Measurements from ENCODE around the gene DCBLD1.
A peak's percentile ranks its signal among the peaks of the same experiment; 100 is the strongest.
"Not testable (repeated sequence)": the region's sequence is repeated elsewhere in the genome, so short reads cannot be mapped to it uniquely, and the experiment has no call there.

The DCBLD1 gene

DNA sequence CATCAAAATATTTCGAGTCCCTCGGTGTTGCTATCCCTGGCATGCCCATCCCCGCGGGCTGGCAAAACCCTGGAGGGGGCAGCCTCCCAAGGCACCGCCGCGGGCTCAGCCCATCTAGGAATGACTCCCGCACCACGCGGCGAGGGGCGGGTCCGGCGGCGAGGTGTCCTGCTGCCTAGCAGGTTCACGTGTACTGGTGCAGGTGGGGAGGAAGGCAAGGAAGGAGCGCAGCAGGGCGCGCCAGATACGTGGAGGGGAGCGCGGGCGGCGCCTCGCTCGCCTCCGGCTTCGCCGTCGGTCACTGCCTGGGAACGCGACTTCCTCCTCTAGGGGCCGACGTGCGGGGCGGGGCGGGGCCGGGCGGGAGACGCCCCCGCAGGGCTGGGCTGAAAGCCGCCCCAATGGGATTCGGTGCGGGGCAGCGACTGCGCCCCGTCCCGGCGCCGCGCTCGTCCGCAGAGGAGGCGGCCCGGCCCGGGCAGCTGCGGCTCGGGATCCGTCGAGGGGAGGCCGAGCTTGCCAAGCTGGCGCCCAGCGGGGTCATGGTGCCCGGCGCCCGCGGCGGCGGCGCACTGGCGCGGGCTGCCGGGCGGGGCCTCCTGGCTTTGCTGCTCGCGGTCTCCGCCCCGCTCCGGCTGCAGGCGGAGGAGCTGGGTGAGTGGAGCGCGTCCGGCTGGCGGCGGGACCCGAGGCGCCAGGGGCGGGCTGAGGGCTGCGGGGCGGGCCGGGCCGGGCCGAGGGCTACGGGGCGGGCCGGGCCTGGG, at the start of gene DCBLD1:
DCBLD1 (plus strand) TSS at position 435 of the 764 bp plus-strand sequence; CDS start at position 543, 108 bp downstream.
- DNase-seq, result peak; percentile 59

DNA sequence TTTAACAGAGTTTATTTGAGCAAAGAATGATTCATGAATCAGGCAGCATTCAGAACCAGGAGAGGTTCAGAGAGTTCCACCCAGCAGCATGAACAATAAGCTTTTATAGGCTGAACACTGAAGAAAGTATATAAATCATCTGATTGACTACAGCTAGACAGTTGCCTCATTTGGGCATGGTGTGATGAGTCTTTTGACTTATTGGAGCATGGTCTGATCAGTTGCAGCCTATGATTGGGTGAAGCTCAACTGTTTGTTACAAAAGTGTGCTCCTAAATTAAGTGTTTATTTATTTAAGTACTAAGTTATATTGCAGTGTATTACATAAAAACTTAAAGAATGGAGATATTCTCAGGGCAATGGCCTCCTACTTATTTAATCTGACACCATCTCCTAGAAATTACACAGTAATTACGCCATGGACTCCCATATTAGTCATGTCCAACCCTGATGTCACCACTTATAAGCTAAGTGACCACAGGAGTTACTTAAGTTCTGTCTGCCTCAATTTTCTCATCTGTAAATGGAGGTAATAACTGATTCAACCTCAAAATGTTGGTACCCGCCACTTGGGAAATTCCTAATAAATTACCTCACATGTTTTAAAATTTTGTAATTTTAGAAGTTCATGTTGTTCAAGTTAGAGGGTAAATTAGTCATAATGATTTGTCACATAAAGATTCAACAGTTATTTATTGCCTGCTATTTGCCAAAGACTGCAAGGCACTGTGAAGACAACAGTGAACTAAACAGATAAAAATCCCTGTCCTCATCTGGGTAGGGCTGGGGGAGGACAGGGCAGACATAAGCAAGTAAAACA, 41.6 kb upstream of the DCBLD1 start:
- DNase-seq, result no peak

- no peak for DNase-seq
These were observed 40.6 kb upstream of the DCBLD1 start for GRCh38 chr6:117441824-117442264.

DNA sequence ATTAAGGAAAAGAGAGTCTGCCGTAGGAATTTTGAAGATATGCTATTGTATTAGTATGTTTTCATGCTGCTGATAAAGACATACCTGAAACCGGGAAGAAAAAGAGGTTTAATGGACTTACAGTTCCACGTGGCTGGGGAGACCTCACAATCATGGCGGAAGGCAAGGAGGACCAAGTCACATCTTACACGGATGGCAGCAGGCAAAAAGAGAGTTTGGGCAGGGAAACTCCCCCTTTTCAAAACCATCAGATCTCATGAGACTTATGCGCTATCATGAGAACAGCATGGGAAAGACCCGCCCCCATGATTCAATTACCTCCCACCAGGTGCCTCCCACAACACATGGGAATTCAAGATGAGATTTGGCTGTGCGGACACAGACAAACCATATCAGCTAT, 40.2 kb upstream of the DCBLD1 start:
- DNase-seq, result not testable (repeated sequence)

DNA sequence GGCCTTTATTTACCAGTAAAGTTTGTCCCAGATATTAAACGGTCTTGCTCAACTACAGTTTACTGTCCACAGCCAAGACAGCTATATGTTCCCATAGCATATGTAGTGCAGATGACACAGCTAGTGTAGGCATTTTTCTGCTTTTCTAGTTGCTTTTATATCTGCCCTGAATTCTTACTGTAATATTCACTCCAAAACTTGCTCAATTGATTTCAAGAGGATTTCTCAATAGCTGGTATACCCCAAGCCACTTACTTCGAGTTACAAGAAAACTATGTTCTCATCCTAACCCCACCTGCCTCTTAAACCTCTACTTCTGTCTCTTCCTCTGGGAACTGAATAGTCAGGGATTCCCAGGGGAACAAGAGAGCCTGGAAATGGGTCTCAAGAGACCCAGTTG, 37.9 kb upstream of the DCBLD1 start:
- DNase-seq, result no peak

GRCh38 chr6:117446861-117447260, 35.6 kb upstream of the DCBLD1 start:
- no peak for DNase-seq

GRCh38 chr6:117448011-117448410, 34.5 kb upstream of the DCBLD1 start:
- no peak for DNase-seq

- DNase-seq, result no peak
These were observed 33.6 kb upstream of the DCBLD1 start for GRCh38 chr6:117448732-117449485.

- DNase-seq, result peak; percentile 74
These were observed 32.7 kb upstream of the DCBLD1 start for GRCh38 chr6:117449549-117450439.

DNA sequence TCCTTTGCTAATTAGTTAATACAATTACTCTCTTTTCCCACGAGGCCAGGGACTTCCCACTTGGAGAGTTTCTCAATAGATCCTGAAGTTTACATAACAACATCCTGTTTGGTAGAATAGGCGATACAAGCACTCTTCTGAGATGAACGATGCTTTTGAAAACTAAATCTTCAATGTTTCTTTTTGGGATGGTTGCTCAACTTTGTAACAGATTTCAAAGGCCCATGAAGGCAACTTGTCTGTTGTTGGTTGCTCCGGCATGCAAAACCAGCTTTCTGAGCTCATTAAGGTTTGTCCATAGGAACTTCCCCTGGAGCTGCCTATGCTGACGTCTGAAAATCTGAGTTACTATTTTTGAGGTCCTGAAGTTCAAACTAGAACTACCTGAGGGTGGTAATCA, 30.8 kb upstream of the DCBLD1 start:
- DNase-seq, result no peak

DNA sequence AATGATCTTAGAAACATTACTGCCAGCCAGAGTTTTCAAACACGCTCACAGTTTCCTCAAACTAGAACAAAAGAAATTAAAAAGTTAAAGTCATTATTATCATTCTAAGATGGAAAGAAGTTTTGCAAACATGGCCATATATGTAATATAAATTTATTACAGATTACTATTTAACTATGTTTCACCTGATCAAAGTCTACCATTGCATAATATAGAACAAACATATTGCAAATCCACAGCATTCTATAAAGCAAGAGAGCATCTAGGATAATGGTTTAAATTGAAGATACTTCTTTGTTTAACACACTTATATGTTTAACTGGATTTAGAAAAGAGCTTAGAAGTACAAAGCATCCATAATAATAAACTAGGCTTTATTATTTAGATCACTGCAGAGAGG, 26.2 kb upstream of the DCBLD1 start:
- no peak for DNase-seq

DNA sequence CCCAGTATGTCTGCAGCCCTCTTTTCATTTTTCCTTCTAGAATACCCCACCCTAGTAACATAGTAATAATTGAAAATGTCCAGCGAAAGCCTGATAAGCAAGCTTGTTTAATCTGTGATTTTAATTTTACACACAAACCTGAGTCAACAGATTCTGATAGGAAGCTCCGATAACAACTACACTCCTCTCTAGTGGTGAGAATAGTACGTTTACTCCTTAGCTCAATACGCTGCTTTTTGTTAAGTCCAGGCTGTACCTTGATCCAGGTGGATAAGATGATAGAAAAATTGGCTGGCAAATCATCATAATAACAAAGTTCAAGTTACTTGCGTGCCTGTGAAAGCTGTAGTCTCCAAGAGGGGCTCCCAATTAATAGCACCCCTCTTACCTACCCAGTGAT, 25.5 kb upstream of the DCBLD1 start:
- no peak for DNase-seq

DNA sequence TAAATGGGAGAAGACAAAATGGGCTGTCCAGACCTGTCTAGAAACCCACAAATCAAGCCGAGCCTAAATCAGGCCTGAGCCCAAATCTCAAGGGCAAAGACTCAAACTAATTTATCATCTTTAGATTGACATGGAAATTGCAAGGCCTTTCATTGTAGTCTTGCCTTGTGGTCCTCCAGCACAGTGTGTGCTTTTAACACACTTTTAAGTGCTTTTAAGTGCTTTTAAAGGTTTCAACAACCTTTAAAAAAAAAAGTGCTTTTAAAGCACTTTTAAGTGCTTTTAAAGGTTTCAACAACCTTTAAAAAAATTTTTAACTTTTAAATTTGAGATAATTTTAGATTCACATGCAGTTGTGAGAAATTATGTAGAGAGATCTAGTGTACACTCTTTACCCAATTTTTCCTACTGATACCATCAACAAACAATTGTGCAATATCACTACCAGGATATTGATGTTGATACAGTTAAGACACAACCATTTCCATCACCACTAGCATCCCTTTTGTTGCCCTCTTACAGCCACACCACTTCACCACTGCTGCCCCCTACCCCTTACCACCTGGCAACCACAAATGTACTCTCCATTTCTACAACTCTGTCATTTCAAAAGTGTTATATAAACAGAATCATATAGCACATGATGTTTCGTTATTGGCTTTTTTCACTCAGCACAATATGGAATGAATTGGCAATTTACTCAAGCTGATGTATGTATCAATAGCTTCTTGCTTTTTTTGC, 23.1 kb upstream of the DCBLD1 start:
- DNase-seq, result no peak

GRCh38 chr6:117463762-117464665, 18.5 kb upstream of the DCBLD1 start:
- no peak for DNase-seq

DNA sequence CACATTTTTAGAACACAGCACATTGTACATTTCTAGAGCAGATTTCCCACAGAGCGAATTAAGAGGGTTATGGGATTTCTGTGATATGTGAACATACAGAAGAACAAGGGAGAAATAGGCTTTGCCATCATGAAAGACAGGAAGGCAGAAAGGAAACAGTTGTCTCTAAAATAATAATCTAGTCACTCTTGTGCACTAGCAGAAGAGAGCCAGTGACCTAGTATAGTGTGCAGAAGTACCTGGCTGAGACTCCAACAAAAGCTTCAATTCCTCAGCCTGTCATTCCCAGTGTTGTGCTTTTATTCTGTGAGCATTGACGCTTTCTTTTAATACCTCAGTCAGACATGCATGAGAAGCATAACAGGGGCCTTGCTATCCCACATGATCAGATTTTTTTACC, 17.8 kb upstream of the DCBLD1 start:
- DNase-seq, result no peak

GRCh38 chr6:117465691-117466090, 16.8 kb upstream of the DCBLD1 start:
- peak; percentile 13 for DNase-seq

- DNase-seq, result no peak
These were observed 14.6 kb upstream of the DCBLD1 start for GRCh38 chr6:117467876-117468275.

DNA sequence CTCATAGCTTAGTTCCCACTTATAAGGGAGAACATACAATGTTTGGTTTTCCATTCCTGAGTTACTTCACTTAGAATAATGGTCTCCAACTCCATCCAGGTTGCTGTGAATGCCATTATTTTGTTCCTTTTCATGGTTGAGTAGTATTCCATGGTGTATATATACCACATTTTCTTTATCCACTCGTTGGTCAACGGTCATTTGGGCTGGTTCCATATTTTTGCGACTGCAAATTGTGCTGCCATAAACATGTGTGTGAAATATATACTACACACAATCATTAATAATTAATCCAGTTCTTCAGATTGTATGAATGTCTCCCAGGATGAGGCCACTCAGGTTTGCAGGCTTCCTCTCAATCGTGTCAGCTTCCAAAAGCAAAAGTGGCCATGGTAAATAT, 13.9 kb upstream of the DCBLD1 start:
- DNase-seq, result not testable (repeated sequence)

DNA sequence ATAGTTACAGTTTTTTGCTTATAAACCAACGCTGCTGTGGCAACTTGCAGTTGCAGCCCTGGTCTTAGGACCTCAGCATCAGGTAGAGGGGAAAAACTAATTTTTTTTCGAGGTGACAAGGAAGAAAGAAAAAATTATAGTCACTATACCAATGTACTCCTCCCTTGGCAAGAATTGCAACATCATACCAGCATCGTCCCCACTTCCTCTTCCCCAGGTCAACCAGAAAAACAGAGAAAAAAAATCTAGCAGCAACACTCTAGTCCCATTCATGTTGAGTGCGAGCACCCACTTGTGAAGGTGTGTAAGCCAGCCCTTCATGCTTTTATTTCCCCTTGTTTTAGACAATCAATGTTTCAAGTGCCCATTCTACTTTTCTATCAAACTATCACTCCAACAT, 13.1 kb upstream of the DCBLD1 start:
- DNase-seq, result peak; percentile 15

GRCh38 chr6:117469791-117470190, 12.7 kb upstream of the DCBLD1 start:
- DNase-seq, result no peak
